ENCODE measurements around the gene PCGF6. TPM values are rescaled to one million over a fixed set of nuclear protein-coding genes. Genes with fewer than 3 reads are reported as not detected.

PCGF6 gene
- total RNA-seq, 1 experiment from 2014 or later: 7.2 TPM

GRCh38 chr10:103316087-103316486 lies 34.9 kb downstream of the PCGF6 start:
- no TSS peak for BruUV-seq (replicated peaks)
- H3K9me3 Mint-ChIP-seq (ENCODE audit: unreplicated experiment): no peaks in the 10 kb centered on the region

GRCh38 chr10:103310197-103310596 lies 40.7 kb downstream of the PCGF6 start:
- intact Hi-C loops (cut with micrococcal nuclease): no loop called here
- CTCF ChIA-PET: interaction anchor here (0.7 kb wide), 1 partner anchor 24 kb away, joined by 3 read pairs; no protein-coding TSS in a partner anchor
- no peak for DNase-seq (ENCODE audit: unreplicated experiment)
- Mint-ChIP-seq H3K36me3 (ENCODE audit: insufficient read depth, unreplicated experiment) (peaks cover 82% of the 10 kb centered on the region), H3K9me3 (ENCODE audit: unreplicated experiment) (no peaks in the 10 kb centered on the region), H3K27ac (ENCODE audit: low read depth, unreplicated experiment) (no peak overlapping the region), H3K4me3 (ENCODE audit: unreplicated experiment) (no peak overlapping the region), H3K27me3 (ENCODE audit: insufficient read depth, unreplicated experiment) (no peaks in the 10 kb centered on the region), H3K4me1 (ENCODE audit: insufficient read depth, unreplicated experiment) (no peaks in the 10 kb centered on the region)
- no peak for TF ChIP-seq CTCF (IDR thresholded peaks at IDR 0.05; ENCODE audit: unreplicated experiment)
- POLR2A ChIA-PET: no interaction called here
- BruUV-seq (replicated peaks): no TSS peak

More at GRCh38 chr10:103316087-103316486, 34.9 kb downstream of the PCGF6 start:
- CTCF ChIA-PET: no interaction called here
- Mint-ChIP-seq H3K4me1 (ENCODE audit: insufficient read depth, unreplicated experiment) (no peaks in the 10 kb centered on the region), H3K36me3 (ENCODE audit: insufficient read depth, unreplicated experiment) (peaks cover 65% of the 10 kb centered on the region), H3K27ac (ENCODE audit: low read depth, unreplicated experiment) (no peak overlapping the region), H3K27me3 (ENCODE audit: insufficient read depth, unreplicated experiment) (no peaks in the 10 kb centered on the region), H3K4me3 (ENCODE audit: unreplicated experiment) (no peak overlapping the region)
- no peak for DNase-seq (ENCODE audit: unreplicated experiment)
- TF ChIP-seq CTCF (IDR thresholded peaks at IDR 0.05; ENCODE audit: unreplicated experiment): no peak
- POLR2A ChIA-PET: interaction anchor here (0.6 kb wide), 2 partner anchors 81 to 526 kb away, joined by 3 read pairs; no protein-coding TSS in a partner anchor
- intact Hi-C loops (cut with micrococcal nuclease): no loop called here

GRCh38 chr10:103307594-103307993 lies 43.3 kb downstream of the PCGF6 start:
- H3K27me3 Mint-ChIP-seq (ENCODE audit: insufficient read depth, unreplicated experiment): no peaks in the 10 kb centered on the region
- CTCF ChIA-PET: no interaction called here
- H3K9me3 Mint-ChIP-seq (ENCODE audit: unreplicated experiment): no peaks in the 10 kb centered on the region
- no TSS peak for BruUV-seq (replicated peaks)
- H3K27ac Mint-ChIP-seq (ENCODE audit: low read depth, unreplicated experiment): no peak overlapping the region
- H3K4me3 Mint-ChIP-seq (ENCODE audit: unreplicated experiment): no peak overlapping the region
- intact Hi-C loops (cut with micrococcal nuclease): no loop called here
- no peaks in the 10 kb centered on the region for H3K4me1 Mint-ChIP-seq (ENCODE audit: insufficient read depth, unreplicated experiment)
- no peak for TF ChIP-seq CTCF (IDR thresholded peaks at IDR 0.05; ENCODE audit: unreplicated experiment)
- DNase-seq (ENCODE audit: unreplicated experiment): peak; percentile 59
- peaks cover 84% of the 10 kb centered on the region for H3K36me3 Mint-ChIP-seq (ENCODE audit: insufficient read depth, unreplicated experiment)
- POLR2A ChIA-PET: no interaction called here

GRCh38 chr10:103295374-103296015 lies 55.4 kb downstream of the PCGF6 start:
- H3K27ac Mint-ChIP-seq (ENCODE audit: low read depth, unreplicated experiment): no peak overlapping the region
- intact Hi-C loops (cut with micrococcal nuclease): no loop called here
- TF ChIP-seq CTCF (IDR thresholded peaks at IDR 0.05; ENCODE audit: unreplicated experiment): no peak
- DNase-seq (ENCODE audit: unreplicated experiment): peak; percentile 8
- H3K27me3 Mint-ChIP-seq (ENCODE audit: insufficient read depth, unreplicated experiment): peaks cover 7% of the 10 kb centered on the region
- no peak overlapping the region for H3K4me3 Mint-ChIP-seq (ENCODE audit: unreplicated experiment)
- no TSS peak for BruUV-seq (replicated peaks)
- H3K9me3 Mint-ChIP-seq (ENCODE audit: unreplicated experiment): no peaks in the 10 kb centered on the region
- CTCF ChIA-PET: interaction anchor here (0.5 to 1.1 kb wide), 2 partner anchors 11 to 58 kb away, joined by 3 read pairs; no protein-coding TSS in a partner anchor
- H3K36me3 Mint-ChIP-seq (ENCODE audit: insufficient read depth, unreplicated experiment): peaks cover 9% of the 10 kb centered on the region
- H3K4me1 Mint-ChIP-seq (ENCODE audit: insufficient read depth, unreplicated experiment): peaks cover 6% of the 10 kb centered on the region
- POLR2A ChIA-PET: no interaction called here
